ENCODE data around the gene AK8.

DNA sequence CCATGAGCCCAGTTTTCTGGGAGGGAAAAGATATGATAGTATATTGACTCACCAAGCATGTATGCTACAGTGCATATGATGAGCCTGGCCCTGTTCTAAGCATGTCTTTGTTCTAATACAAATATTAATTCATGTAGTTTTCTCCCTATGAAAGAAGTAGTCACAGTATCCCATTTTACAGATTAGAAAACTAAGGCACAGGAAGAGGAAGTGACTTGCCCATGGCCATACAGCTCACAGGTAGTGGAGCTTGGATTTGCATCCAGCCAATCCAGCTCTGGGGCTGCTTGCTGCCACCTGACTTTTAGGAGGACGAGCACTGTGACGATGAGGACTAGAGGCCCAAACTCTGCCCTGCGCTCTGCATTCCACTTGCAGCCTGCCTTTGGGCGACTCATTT, 76.4 kb downstream of the AK8 start:
- TF ChIP-seq OSR1 (CRISPR knock-in tag; IDR thresholded peaks at IDR 0.05): no peak
- no peak for TF ChIP-seq SNAI2 (CRISPR knock-in tag; IDR thresholded peaks at IDR 0.05)
- TF ChIP-seq ZFP3 (CRISPR knock-in tag; IDR thresholded peaks at IDR 0.05): no peak
- no peak for TF ChIP-seq POU6F1 (CRISPR knock-in tag; IDR thresholded peaks at IDR 0.05; ENCODE audit: borderline replicate concordance, low read depth)

Data from SK-N-SH treated with all-trans-retinoic acid at 6 μM for 48 hours (cell line).